CD4-positive, CD25-positive, alpha-beta regulatory T cell (primary cell): ENCODE data around the gene KRTAP9-6. TPM values are rescaled to one million over a fixed set of nuclear protein-coding genes. Genes with fewer than 3 reads are reported as not detected.
"Not testable (repeated sequence)": the region's sequence is repeated elsewhere in the genome, so short reads cannot be mapped to it uniquely, and the experiment has no call there.

Experiments used
- ATAC-seq, 2 donors: fragments of 150-1000 bp; cut with Tn5 transposase; one replicate each; pipeline ENCODE4 v1.10.0; 2021; ENCODE audit warnings: low read depth in 2 of 2, moderate number of reproducible peaks in 2 of 2, moderate library complexity in 1 of 2
- DNase-seq, 3 donors: peaks; one replicate each; pipeline versions ENCODE4 v3.0.0 to v3.0.0-alpha.2; 2012 to 2022; ENCODE audit warnings: mixed read lengths in 1 of 3
- H3K27ac ChIP-seq: one replicate; pipeline ENCODE4 v1.7.0; 2013; ENCODE audit warnings: mild to moderate bottlenecking, low read length; ENCODE audit not compliant: insufficient read depth, poor library complexity, severe bottlenecking
- H3K27me3 ChIP-seq: one replicate; pipeline ENCODE4 v1.7.0; 2013; ENCODE audit warnings: low read length; ENCODE audit not compliant: control insufficient read depth, insufficient read depth
- H3K36me3 ChIP-seq: one replicate; pipeline ENCODE4 v1.7.0; 2013; ENCODE audit warnings: mild to moderate bottlenecking, low read length, moderate library complexity; ENCODE audit not compliant: control insufficient read depth, insufficient read depth
- H3K4me1 ChIP-seq: 2 replicates; pipeline ENCODE4 v1.7.0; 2013; ENCODE audit warnings: mild to moderate bottlenecking, low read length; ENCODE audit not compliant: insufficient read depth, control insufficient read depth, poor library complexity, severe bottlenecking
- H3K4me3 ChIP-seq: one replicate; pipeline ENCODE4 v1.7.0; 2013; ENCODE audit warnings: low read depth, mild to moderate bottlenecking, low read length, moderate library complexity
- H3K9me3 ChIP-seq, 2 experiments: 1 replicate in 1 of 2; 2 replicates in 1 of 2; pipeline ENCODE4 v1.7.0; 2013; ENCODE audit warnings: low read length in 2 of 2, mild to moderate bottlenecking in 1 of 2, moderate library complexity in 1 of 2; ENCODE audit not compliant: control insufficient read depth in 2 of 2
- H3K27ac Mint-ChIP-seq, 3 donors: one replicate each; pipeline ENCODE4 v1.8.0; 2020 to 2022; ENCODE audit warnings: mild to moderate bottlenecking in 3 of 3, mixed read lengths in 3 of 3, moderate library complexity in 2 of 3
- H3K27me3 Mint-ChIP-seq: one replicate; pipeline ENCODE4 v1.8.0; 2022; ENCODE audit warnings: mild to moderate bottlenecking, mixed read lengths
- H3K36me3 Mint-ChIP-seq: one replicate; pipeline ENCODE4 v1.8.0; 2020; ENCODE audit warnings: mixed read lengths
- H3K4me1 Mint-ChIP-seq, 4 donors: one replicate each; pipeline ENCODE4 v1.8.0; 2020 to 2022; ENCODE audit warnings: mixed read lengths in 4 of 4, mild to moderate bottlenecking in 1 of 4
- H3K4me3 Mint-ChIP-seq, 4 donors: one replicate each; pipeline ENCODE4 v1.8.0; 2020 to 2022; ENCODE audit warnings: mild to moderate bottlenecking in 4 of 4, mixed read lengths in 4 of 4, moderate library complexity in 3 of 4
- H3K9me3 Mint-ChIP-seq, 7 donors: one replicate each; pipeline ENCODE4 v1.8.0; 2020 to 2022; ENCODE audit warnings: mixed read lengths in 7 of 7, mild to moderate bottlenecking in 3 of 7, moderate library complexity in 2 of 7
- polyA plus RNA-seq, 4 donors: library from polyadenylated mRNA; unstranded; fragments of 300-500 nt; fragmentation: Illumina TruSeq; gene quantifications; one replicate each; pipeline ENCODE4 v1.2.3, GENCODE V29; 2021
- total RNA-seq: library from RNA; stranded (reverse); gene quantifications from one replicate; pipeline ENCODE4 v1.2.3, GENCODE V29; 2022

Gene KRTAP9-6
- total RNA-seq = not detected
- not detected for polyA plus RNA-seq

- Histone ChIP-seq H3K27me3 (peaks cover 13% of the 10 kb centered on the region), H3K9me3 (no peaks in the 10 kb centered on the region), H3K4me3 (no peak within 1 kb of the TSS), H3K4me1 (no peaks in the 10 kb centered on the region), H3K27ac (no peak within 1 kb of the TSS), H3K36me3 (no peaks in the 10 kb centered on the region)
- Mint-ChIP-seq H3K27me3 (peaks cover 31% of the 10 kb centered on the region), H3K27ac (peak within 1 kb of the TSS in 1 of 3 donors; percentile 15), H3K36me3 (peaks cover 4% of the 10 kb centered on the region), H3K9me3 (peaks cover 0 to 2% (median 0%) of the 10 kb centered on the region in 7 donors), H3K4me3 (no peak within 1 kb of the TSS), H3K4me1 (peaks cover 0 to 18% (median 8%) of the 10 kb centered on the region in 4 donors)
- DNase-seq (no peak), ATAC-seq (no peak)
Observed at GRCh38 chr17:41265078-41265477, at the start of gene KRTAP9-6. Gene KRTAP9-6, plus strand, starts transcription at chr17:41265378. Its CDS starts 0 bp downstream, at chr17:41265378.

GRCh38 chr17:41215681-41216080 is 49.5 kb upstream of the KRTAP9-6 start:
- Mint-ChIP-seq H3K27ac (no peak overlapping the region), H3K4me1 (peaks cover 0 to 2% (median under 1%) of the 10 kb centered on the region in 4 donors), H3K4me3 (no peak overlapping the region), H3K9me3 (peaks cover 0 to 10% (median 2%) of the 10 kb centered on the region in 7 donors), H3K27me3 (peaks cover 23% of the 10 kb centered on the region), H3K36me3 (no peaks in the 10 kb centered on the region)
- ATAC-seq (no peak), DNase-seq (no peak)
- Histone ChIP-seq H3K27me3 (peaks cover 10% of the 10 kb centered on the region), H3K27ac (no peak overlapping the region), H3K9me3 (no peaks in the 10 kb centered on the region), H3K4me1 (no peaks in the 10 kb centered on the region), H3K36me3 (no peaks in the 10 kb centered on the region), H3K4me3 (no peak overlapping the region)

GRCh38 chr17:41223821-41224220 is 41.4 kb upstream of the KRTAP9-6 start:
- Mint-ChIP-seq H3K9me3 (peaks cover 0 to 8% (median 2%) of the 10 kb centered on the region in 7 donors), H3K27ac (no peak overlapping the region)
- no peak for ATAC-seq

GRCh38 chr17:41226051-41226450 is 39.1 kb upstream of the KRTAP9-6 start:
- no peak overlapping the region for H3K27ac Mint-ChIP-seq

More at GRCh38 chr17:41223821-41224220, 41.4 kb upstream of the KRTAP9-6 start:
- no peak for DNase-seq
- Mint-ChIP-seq H3K4me1 (peaks cover 0 to 3% (median 0%) of the 10 kb centered on the region in 4 donors), H3K36me3 (no peaks in the 10 kb centered on the region), H3K27me3 (peaks cover 34% of the 10 kb centered on the region), H3K4me3 (no peak overlapping the region)
- H3K4me1 ChIP-seq = no peaks in the 10 kb centered on the region
- H3K36me3 ChIP-seq = no peaks in the 10 kb centered on the region
- H3K27ac ChIP-seq = no peak overlapping the region
- peaks cover 6% of the 10 kb centered on the region for H3K27me3 ChIP-seq
- no peaks in the 10 kb centered on the region for H3K9me3 ChIP-seq
- H3K4me3 ChIP-seq = no peak overlapping the region

GRCh38 chr17:41226598-41227095 is 38.5 kb upstream of the KRTAP9-6 start, which contains the start of gene KRTAP9-2:
Gene KRTAP9-2, plus strand, starts transcription at chr17:41226648. Its CDS starts 7 bp downstream, at chr17:41226655.
- not testable (repeated sequence) for H3K36me3 Mint-ChIP-seq, H3K4me1 ChIP-seq, H3K27me3 ChIP-seq, H3K4me3 Mint-ChIP-seq, H3K4me3 ChIP-seq, H3K27ac Mint-ChIP-seq, H3K4me1 Mint-ChIP-seq, H3K9me3 Mint-ChIP-seq, DNase-seq, ATAC-seq, H3K36me3 ChIP-seq, H3K9me3 ChIP-seq, H3K27ac ChIP-seq
- peaks cover 26% of the 10 kb centered on the region for H3K27me3 Mint-ChIP-seq

More at GRCh38 chr17:41226051-41226450, 39.1 kb upstream of the KRTAP9-6 start:
- Histone ChIP-seq H3K27ac (no peak overlapping the region), H3K36me3 (no peaks in the 10 kb centered on the region), H3K9me3 (no peaks in the 10 kb centered on the region), H3K27me3 (peaks cover 9% of the 10 kb centered on the region), H3K4me3 (no peak overlapping the region), H3K4me1 (no peaks in the 10 kb centered on the region)
- Mint-ChIP-seq H3K4me1 (peaks cover 0 to 6% (median 2%) of the 10 kb centered on the region in 4 donors), H3K36me3 (no peaks in the 10 kb centered on the region), H3K9me3 (peaks cover 0 to 1% (median 0%) of the 10 kb centered on the region in 7 donors), H3K27me3 (peaks cover 26% of the 10 kb centered on the region), H3K4me3 (no peak overlapping the region)
- DNase-seq (no peak), ATAC-seq (no peak)

- H3K9me3 ChIP-seq = no peaks in the 10 kb centered on the region
- no peak for DNase-seq
- Mint-ChIP-seq H3K4me3 (no peak overlapping the region), H3K27ac (no peak overlapping the region), H3K36me3 (no peaks in the 10 kb centered on the region), H3K9me3 (peaks cover 0 to 1% (median 0%) of the 10 kb centered on the region in 7 donors), H3K4me1 (peaks cover 0 to 5% (median 3%) of the 10 kb centered on the region in 4 donors), H3K27me3 (peaks cover 27% of the 10 kb centered on the region)
- H3K27me3 ChIP-seq = peaks cover 12% of the 10 kb centered on the region
- no peak overlapping the region for H3K4me3 ChIP-seq
- H3K27ac ChIP-seq = no peak overlapping the region
- no peak for ATAC-seq
- no peaks in the 10 kb centered on the region for H3K4me1 ChIP-seq
- no peaks in the 10 kb centered on the region for H3K36me3 ChIP-seq
Observed at GRCh38 chr17:41230094-41230493, 35.1 kb upstream of the KRTAP9-6 start.

GRCh38 chr17:41231731-41232130 is 33.4 kb upstream of the KRTAP9-6 start:
- no peaks in the 10 kb centered on the region for H3K9me3 ChIP-seq
- peaks cover 34% of the 10 kb centered on the region for H3K27me3 Mint-ChIP-seq
- peaks cover 12% of the 10 kb centered on the region for H3K27me3 ChIP-seq
- H3K27ac Mint-ChIP-seq = no peak overlapping the region
- no peak overlapping the region for H3K4me3 ChIP-seq
- no peak overlapping the region for H3K4me3 Mint-ChIP-seq
- H3K36me3 Mint-ChIP-seq = no peaks in the 10 kb centered on the region
- no peak for DNase-seq
- no peaks in the 10 kb centered on the region for H3K4me1 ChIP-seq
- no peak for ATAC-seq
- no peak overlapping the region for H3K27ac ChIP-seq
- peaks cover 0 to 7% (median 3%) of the 10 kb centered on the region in 4 donors for H3K4me1 Mint-ChIP-seq
- no peaks in the 10 kb centered on the region for H3K36me3 ChIP-seq
- peaks cover 0 to 1% (median 0%) of the 10 kb centered on the region in 7 donors for H3K9me3 Mint-ChIP-seq
